Activated B cell treated with CpG ODN at 0.5 μM for 24 hours (primary cell): ENCODE measurements around the gene ASB11. TPM values are rescaled to one million over a fixed set of nuclear protein-coding genes. Genes with fewer than 3 reads are reported as not detected.

Experiments used
- ATAC-seq: fragments of 200-7000 bp; cut with Tn5 transposase; one replicate; pipeline ENCODE4 v1.10.0; 2021; ENCODE audit warnings: low read depth, mild to moderate bottlenecking, moderate library complexity
- CTCF ChIA-PET: fragments of 350-600 bp; sonication (Branson Sonifier 250); formaldehyde crosslinking; loops from one replicate; lab custom pipeline; 2021; ENCODE audit warnings: antibody characterized with exemption; lab: Charles Lee
- POLR2A ChIA-PET: fragments of 350-600 bp; sonication (Branson Sonifier 250); formaldehyde crosslinking; loops from one replicate; lab custom pipeline; 2021; ENCODE audit warnings: antibody characterized with exemption; lab: Charles Lee
- DNase-seq: peaks from one replicate; pipeline ENCODE4 v3.0.0; 2022
- H3K27ac Mint-ChIP-seq: one replicate; pipeline ENCODE4 v1.8.0; 2020; ENCODE audit warnings: mixed read lengths
- H3K27me3 Mint-ChIP-seq: one replicate; pipeline ENCODE4 v1.8.0; 2021; ENCODE audit warnings: mixed read lengths
- H3K36me3 Mint-ChIP-seq: one replicate; pipeline ENCODE4 v1.8.0; 2021; ENCODE audit warnings: low read depth, mixed read lengths
- H3K4me1 Mint-ChIP-seq: one replicate; pipeline ENCODE4 v1.8.0; 2021; ENCODE audit warnings: mixed read lengths
- H3K4me3 Mint-ChIP-seq: one replicate; pipeline ENCODE4 v1.8.0; 2020; ENCODE audit warnings: mild to moderate bottlenecking, mixed read lengths
- H3K9me3 Mint-ChIP-seq: one replicate; pipeline ENCODE4 v1.8.0; 2020; ENCODE audit warnings: mixed read lengths
- CTCF ChIP-seq: fragments of 200-600 bp; IDR thresholded peaks from one replicate; pipeline ENCODE4 v1.8.0; 2022; ENCODE audit warnings: antibody characterized with exemption, mild to moderate bottlenecking
- intact Hi-C: fragments of 100-400 bp; cut with micrococcal nuclease; formaldehyde crosslinking; loops from one replicate; pipeline ENCODE4 v1.15.1; 2024
- total RNA-seq: library from RNA; stranded (reverse); gene quantifications from 2 replicates; pipeline ENCODE4 v1.2.3, GENCODE V29; 2022

ASB11 gene
- total RNA-seq, 1 donor from 2014 or later = not detected

- ChIA-PET POLR2A (no interaction called here), CTCF (no interaction called here)
- H3K27me3 Mint-ChIP-seq = no peaks in the 10 kb centered on the region
- H3K36me3 Mint-ChIP-seq = peaks cover 50% of the 10 kb centered on the region
- no peak overlapping the region for H3K4me3 Mint-ChIP-seq
- H3K4me1 Mint-ChIP-seq = no peaks in the 10 kb centered on the region
- intact Hi-C loops = no loop called here
- ATAC-seq = no peak
- H3K9me3 Mint-ChIP-seq = no peaks in the 10 kb centered on the region
- TF ChIP-seq CTCF = no peak
- no peak for DNase-seq
- H3K27ac Mint-ChIP-seq = no peak overlapping the region
Observed at GRCh38 chrX:15322472-15322871, 7.0 kb upstream of the ASB11 start.

- H3K4me1 Mint-ChIP-seq = no peaks in the 10 kb centered on the region
- H3K27me3 Mint-ChIP-seq = no peaks in the 10 kb centered on the region
- no peak overlapping the region for H3K4me3 Mint-ChIP-seq
- ChIA-PET POLR2A (no interaction called here), CTCF (no interaction called here)
- no peak for TF ChIP-seq CTCF
- intact Hi-C loops = no loop called here
- H3K36me3 Mint-ChIP-seq = peaks cover 49% of the 10 kb centered on the region
- H3K27ac Mint-ChIP-seq = no peak overlapping the region
- H3K9me3 Mint-ChIP-seq = no peaks in the 10 kb centered on the region
- DNase-seq (no peak), ATAC-seq (no peak)
Observed at GRCh38 chrX:15322072-15322471, 6.6 kb upstream of the ASB11 start.

DNA sequence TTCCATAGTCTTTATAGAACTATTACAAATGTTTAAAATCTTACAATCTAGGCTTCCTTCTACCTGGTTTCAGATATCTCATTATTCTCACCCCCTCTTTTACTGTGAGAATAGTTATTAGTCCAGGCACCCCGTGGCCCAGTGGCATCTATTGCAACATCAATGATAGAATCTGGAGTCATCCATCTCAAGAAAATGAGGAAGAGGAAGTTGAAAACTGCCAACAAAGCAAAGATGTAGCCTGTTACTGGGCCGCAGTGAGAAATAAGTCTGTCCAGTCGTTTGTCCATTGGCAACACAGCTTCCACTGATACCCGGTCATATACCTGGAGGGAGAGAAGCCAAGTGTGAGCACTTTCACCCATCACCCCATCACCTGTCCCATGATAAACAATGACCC is 6.0 kb upstream of the ASB11 start:
- DNase-seq (no peak), ATAC-seq (no peak)
- intact Hi-C loops = no loop called here
- TF ChIP-seq CTCF = no peak
- Mint-ChIP-seq H3K9me3 (no peaks in the 10 kb centered on the region), H3K27me3 (no peaks in the 10 kb centered on the region), H3K27ac (no peak overlapping the region), H3K4me1 (no peaks in the 10 kb centered on the region), H3K4me3 (no peak overlapping the region), H3K36me3 (peaks cover 49% of the 10 kb centered on the region)
- CTCF ChIA-PET = no interaction called here
- POLR2A ChIA-PET = no interaction called here

DNA sequence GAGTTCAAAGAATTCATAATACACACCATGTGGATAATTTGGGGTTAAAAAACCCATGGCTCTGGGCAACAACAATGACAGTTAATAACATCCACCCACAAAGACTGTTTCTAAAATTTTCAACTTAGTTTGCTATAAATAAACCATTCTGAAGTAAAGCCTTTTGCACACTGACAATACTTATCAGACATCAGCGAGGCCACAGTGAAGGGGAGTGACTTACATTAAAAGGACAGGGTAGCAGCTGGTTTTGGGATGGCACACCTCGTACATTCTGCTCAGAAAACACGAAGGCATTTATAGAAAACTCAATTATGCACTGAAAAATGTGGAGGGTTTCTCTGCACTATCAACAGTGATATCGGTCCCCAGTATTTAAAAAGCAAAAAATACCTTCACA is 4.9 kb upstream of the ASB11 start:
- H3K27me3 Mint-ChIP-seq = no peaks in the 10 kb centered on the region
- DNase-seq (no peak), ATAC-seq (no peak)
- peaks cover 49% of the 10 kb centered on the region for H3K36me3 Mint-ChIP-seq
- intact Hi-C loops = no loop called here
- no peak overlapping the region for H3K27ac Mint-ChIP-seq
- ChIA-PET POLR2A (no interaction called here), CTCF (no interaction called here)
- no peak overlapping the region for H3K4me3 Mint-ChIP-seq
- no peak for TF ChIP-seq CTCF
- H3K9me3 Mint-ChIP-seq = no peaks in the 10 kb centered on the region
- no peaks in the 10 kb centered on the region for H3K4me1 Mint-ChIP-seq

DNA sequence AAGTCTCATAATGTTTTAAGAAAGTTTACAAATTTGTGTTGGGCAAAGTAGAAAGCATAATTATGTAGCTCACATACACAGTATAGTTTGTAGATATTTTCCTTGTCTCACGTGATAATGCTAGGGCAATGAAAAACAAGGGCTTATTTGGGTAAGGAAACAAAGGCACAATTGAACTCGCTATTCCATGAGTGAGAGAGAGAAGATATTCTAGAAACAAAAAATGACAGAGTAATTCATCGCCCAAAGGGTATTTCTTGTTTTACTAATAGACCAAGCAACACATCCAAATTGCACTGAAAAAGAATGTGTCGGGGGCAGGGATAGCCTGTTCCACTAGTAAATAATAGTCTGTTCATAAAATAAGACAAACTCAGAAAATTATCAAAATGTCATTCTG is 3.6 kb upstream of the ASB11 start:
- Mint-ChIP-seq H3K36me3 (peaks cover 39% of the 10 kb centered on the region), H3K4me1 (no peaks in the 10 kb centered on the region), H3K27me3 (no peaks in the 10 kb centered on the region), H3K27ac (no peak overlapping the region), H3K9me3 (no peaks in the 10 kb centered on the region), H3K4me3 (no peak overlapping the region)
- ChIA-PET CTCF (no interaction called here), POLR2A (no interaction called here)
- DNase-seq (no peak), ATAC-seq (no peak)
- TF ChIP-seq CTCF = no peak
- intact Hi-C loops = no loop called here
